Choroid plexus epithelial cell (primary cell): ENCODE results near the gene ING4.

Experiments
- DNase-seq: peaks from one replicate; pipeline ENCODE4 v3.0.0-alpha.2; 2010; ENCODE audit warnings: low read depth
- H3K4me3 ChIP-seq: 2 replicates; pipeline ENCODE4 v1.5.1; 2011; ENCODE audit warnings: low read depth, mild to moderate bottlenecking, control low read depth, low read length, moderate library complexity
- CTCF ChIP-seq: conservative IDR thresholded peaks from 2 replicates; pipeline ENCODE4 v1.5.1; 2011; ENCODE audit warnings: low read depth, mild to moderate bottlenecking, control low read depth, inconsistent platforms, low read length, moderate library complexity

The ING4 gene

GRCh38 chr12:6626654-6627283, 36.1 kb downstream of the ING4 start:
- no peak for DNase-seq
- no peak for TF ChIP-seq CTCF
- H3K4me3 ChIP-seq: no peak overlapping the region

- DNase-seq: no peak
- no peak for TF ChIP-seq CTCF
- no peak overlapping the region for H3K4me3 ChIP-seq
Measured at GRCh38 chr12:6620885-6621274, 42.0 kb downstream of the ING4 start.

- DNase-seq: peak; percentile 70
- TF ChIP-seq CTCF: peak; percentile 69
Measured at GRCh38 chr12:6620137-6620884, 42.6 kb downstream of the ING4 start.

GRCh38 chr12:6618483-6619225, 44.3 kb downstream of the ING4 start:
- no peak for TF ChIP-seq CTCF
- no peak overlapping the region for H3K4me3 ChIP-seq
- DNase-seq: no peak

More at GRCh38 chr12:6620137-6620884, 42.6 kb downstream of the ING4 start:
- H3K4me3 ChIP-seq: peak overlapping the region; percentile 29

- no peak overlapping the region for H3K4me3 ChIP-seq
- DNase-seq: no peak
- no peak for TF ChIP-seq CTCF
Measured at GRCh38 chr12:6615802-6616201, 47.1 kb downstream of the ING4 start.

GRCh38 chr12:6614513-6615172, 48.3 kb downstream of the ING4 start:
- DNase-seq: no peak
- H3K4me3 ChIP-seq: no peak overlapping the region
- peak; percentile 20 for TF ChIP-seq CTCF
